ENCODE measurements around the gene CCL21.
"Not testable (repeated sequence)": the region's sequence is repeated elsewhere in the genome, so short reads cannot be mapped to it uniquely, and the experiment has no call there.

Gene CCL21, protein sequence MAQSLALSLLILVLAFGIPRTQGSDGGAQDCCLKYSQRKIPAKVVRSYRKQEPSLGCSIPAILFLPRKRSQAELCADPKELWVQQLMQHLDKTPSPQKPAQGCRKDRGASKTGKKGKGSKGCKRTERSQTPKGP

DNA sequence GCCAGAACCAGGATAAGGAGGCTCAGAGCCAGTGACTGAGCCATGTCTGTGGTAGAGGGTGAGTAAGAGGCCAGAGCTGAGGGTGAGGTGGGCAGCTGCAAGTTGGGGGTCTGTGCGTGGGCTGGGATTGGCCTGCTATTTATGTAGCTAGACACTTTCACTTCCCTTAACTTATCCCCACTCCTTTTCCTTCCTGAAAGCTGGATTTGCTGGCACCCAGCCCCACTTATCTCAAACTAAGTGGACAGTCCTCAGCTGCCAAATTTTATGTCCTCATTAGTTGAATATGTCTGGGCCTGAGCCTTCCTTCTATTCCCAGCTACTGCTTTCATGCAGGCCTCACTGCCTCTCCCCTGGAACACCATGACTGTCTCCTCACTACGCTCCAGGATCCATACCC lies at the start of gene CCL21:
TSS of gene CCL21 (minus strand) at position 114 of the 400 bp plus-strand sequence. CDS start at position 44, 70 bp downstream.
- Mint-ChIP-seq H3K27me3 (peaks cover 12% of the 10 kb centered on the region), H3K9me3 (peaks cover 2% of the 10 kb centered on the region), H3K27ac (no peak within 1 kb of the TSS), H3K36me3 (no peaks in the 10 kb centered on the region), H3K4me1 (no peaks in the 10 kb centered on the region), H3K4me3 (no peak within 1 kb of the TSS)
- no peak for DNase-seq (ENCODE audit: low spot score in 2 of 2)
- ATAC-seq (ENCODE audit: low read depth) = no peak

DNA sequence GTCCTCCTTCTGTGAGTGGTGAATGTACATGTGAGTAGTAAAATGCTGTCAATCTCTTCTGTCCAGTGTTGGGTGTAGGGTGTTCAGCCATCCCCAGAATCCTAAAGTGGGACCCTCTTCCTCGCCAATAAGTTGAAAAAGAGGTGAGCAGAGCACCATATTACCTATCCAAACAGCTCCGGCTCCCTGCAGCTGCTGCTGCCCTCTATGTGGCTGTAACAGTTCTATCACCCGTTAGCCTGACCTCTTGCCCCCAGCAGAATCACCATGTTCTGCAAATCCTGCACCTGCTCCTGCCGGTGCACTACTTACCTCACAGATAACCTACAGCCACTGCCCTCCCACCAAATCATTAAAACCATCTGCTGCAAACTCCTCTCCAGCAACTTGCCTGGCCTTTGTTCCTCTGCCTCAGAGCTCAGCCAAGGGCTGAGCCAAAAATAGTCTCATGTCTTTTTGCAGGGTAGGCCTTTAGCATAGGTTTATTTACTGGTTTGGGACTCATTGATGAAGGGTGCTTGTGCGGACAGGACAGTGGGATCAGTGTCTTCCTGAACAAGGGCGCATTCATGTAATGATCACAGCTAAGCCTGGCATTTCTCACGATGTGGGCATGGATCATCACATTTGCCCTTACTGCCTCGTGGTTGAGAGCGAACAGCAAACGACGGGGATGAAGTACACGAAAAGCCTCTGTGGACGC lies 49.6 kb upstream of the CCL21 start:
- H3K27ac Mint-ChIP-seq = no peak overlapping the region
- no peaks in the 10 kb centered on the region for H3K9me3 Mint-ChIP-seq
- no peaks in the 10 kb centered on the region for H3K4me1 Mint-ChIP-seq
- DNase-seq (ENCODE audit: low spot score in 2 of 2) (no peak), ATAC-seq (ENCODE audit: low read depth) (no peak)
- H3K36me3 Mint-ChIP-seq = no peaks in the 10 kb centered on the region
- H3K27me3 Mint-ChIP-seq = peaks cover 16% of the 10 kb centered on the region
- H3K4me3 Mint-ChIP-seq = no peak overlapping the region

DNA sequence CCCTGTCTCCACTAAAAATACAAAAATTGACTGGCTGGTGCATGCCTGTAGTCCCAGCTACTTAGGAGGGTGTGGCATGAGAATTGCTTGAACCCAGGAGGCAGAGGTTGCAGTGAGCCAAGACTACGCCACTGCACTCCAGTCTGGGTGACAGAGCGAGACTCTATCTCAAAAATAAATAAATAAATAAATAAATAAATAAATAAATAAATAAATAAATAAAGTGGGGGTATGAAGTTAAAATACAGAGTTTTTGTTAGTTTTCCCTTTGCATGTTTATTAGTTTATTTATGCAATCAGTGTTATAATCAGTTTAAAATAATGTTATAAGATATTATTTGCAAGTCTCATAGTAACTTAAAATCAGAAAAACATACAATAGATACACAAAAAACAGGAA lies 40.4 kb upstream of the CCL21 start:
- H3K27me3 Mint-ChIP-seq; H3K4me1 Mint-ChIP-seq; H3K4me3 Mint-ChIP-seq; H3K27ac Mint-ChIP-seq; H3K36me3 Mint-ChIP-seq; H3K9me3 Mint-ChIP-seq; ATAC-seq (ENCODE audit: low read depth); DNase-seq (ENCODE audit: low spot score in 2 of 2): not testable (repeated sequence)

DNA sequence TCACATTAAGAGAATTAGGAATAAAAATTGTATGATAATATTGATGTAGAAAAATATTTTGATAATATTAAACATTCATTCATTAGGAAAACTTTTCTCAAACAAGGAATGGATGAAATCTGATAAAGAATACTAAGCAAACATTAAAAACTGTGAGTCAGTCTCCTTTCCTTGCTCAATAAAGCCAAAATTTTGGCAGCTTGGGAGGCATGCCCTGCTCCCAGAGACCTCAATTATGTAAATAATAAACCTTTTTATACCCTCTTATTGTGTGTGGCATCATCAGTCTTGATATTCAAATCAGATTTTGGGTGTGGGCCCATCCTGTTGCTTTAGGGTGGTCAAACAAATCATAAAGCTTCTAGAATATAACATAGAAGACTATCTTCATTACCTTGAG lies 36.6 kb upstream of the CCL21 start:
- no peaks in the 10 kb centered on the region for H3K36me3 Mint-ChIP-seq
- peaks cover 5% of the 10 kb centered on the region for H3K9me3 Mint-ChIP-seq
- H3K4me3 Mint-ChIP-seq = no peak overlapping the region
- DNase-seq (ENCODE audit: low spot score in 2 of 2) (no peak), ATAC-seq (ENCODE audit: low read depth) (no peak)
- no peaks in the 10 kb centered on the region for H3K4me1 Mint-ChIP-seq
- H3K27me3 Mint-ChIP-seq = peaks cover 18% of the 10 kb centered on the region
- no peak overlapping the region for H3K27ac Mint-ChIP-seq

DNA sequence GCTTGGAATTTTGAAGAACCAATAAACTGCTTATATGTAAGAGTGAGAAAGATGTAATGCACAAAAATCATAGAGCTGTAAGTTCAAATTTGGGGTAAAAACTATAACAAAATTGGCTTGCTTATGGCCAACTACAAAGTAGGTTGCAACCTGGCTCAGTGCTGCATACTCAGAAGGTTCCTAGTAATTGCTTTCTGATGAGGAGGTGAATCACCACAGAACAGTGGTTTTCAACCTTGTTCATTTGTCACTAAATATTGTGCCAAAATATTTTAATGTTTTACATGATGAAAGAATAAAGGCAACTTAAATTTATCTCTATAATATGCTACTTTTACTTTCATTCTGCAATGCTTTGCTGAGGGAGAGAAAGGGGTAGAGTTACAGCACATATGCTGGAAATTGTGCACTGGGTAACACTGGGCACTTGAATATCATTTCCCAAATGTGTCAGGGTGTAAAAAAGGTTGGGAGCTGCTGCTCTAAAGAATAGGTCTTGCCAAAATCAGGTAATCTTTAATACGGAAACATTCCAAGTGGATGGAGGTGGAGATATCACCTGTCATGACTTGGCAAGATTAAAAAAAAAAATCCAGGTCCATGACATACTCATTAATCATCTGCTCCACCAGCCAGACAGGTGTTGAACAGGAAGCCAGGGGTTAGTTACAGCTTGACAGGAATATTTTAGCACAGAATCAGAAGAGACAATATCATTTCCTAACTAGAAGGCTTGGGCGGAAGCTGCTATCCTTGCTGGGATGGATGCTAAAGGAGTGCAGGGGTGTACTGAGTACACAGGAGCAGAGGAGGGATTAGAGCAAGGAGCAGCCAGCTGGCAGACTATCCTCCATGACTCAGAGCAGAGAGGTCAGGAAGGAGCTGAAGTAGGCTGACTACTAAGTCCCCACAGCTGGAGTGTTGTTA lies 34.6 kb upstream of the CCL21 start:
- Mint-ChIP-seq H3K27ac (no peak overlapping the region), H3K27me3 (peaks cover 19% of the 10 kb centered on the region), H3K4me1 (no peaks in the 10 kb centered on the region), H3K36me3 (no peaks in the 10 kb centered on the region), H3K4me3 (no peak overlapping the region), H3K9me3 (peaks cover 5% of the 10 kb centered on the region)
- DNase-seq (ENCODE audit: low spot score in 2 of 2) = no peak
- no peak for ATAC-seq (ENCODE audit: low read depth)

DNA sequence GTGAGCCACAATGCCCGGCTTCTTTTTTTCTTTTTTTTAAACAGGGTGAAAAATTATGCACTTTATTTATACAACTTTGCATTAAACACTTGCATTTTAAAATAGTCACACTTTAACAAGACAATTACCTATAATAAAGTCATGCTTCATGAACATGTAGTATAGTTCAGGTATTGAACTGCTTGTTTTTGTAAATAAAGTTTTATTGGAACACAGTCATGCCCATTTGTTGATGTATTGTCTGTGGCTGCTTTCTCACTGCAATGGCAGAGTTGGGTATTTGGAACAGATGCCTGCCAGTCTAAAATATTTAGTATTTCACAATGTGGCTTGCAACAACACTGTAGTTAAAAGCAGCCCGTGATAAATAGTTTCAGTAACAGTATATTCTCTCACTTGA lies 32.8 kb upstream of the CCL21 start:
- H3K4me3 Mint-ChIP-seq = no peak overlapping the region
- no peak overlapping the region for H3K27ac Mint-ChIP-seq
- no peaks in the 10 kb centered on the region for H3K36me3 Mint-ChIP-seq
- peaks cover 17% of the 10 kb centered on the region for H3K27me3 Mint-ChIP-seq
- peaks cover 3% of the 10 kb centered on the region for H3K9me3 Mint-ChIP-seq
- no peak for ATAC-seq (ENCODE audit: low read depth)
- DNase-seq (ENCODE audit: low spot score in 2 of 2) = no peak
- no peaks in the 10 kb centered on the region for H3K4me1 Mint-ChIP-seq

DNA sequence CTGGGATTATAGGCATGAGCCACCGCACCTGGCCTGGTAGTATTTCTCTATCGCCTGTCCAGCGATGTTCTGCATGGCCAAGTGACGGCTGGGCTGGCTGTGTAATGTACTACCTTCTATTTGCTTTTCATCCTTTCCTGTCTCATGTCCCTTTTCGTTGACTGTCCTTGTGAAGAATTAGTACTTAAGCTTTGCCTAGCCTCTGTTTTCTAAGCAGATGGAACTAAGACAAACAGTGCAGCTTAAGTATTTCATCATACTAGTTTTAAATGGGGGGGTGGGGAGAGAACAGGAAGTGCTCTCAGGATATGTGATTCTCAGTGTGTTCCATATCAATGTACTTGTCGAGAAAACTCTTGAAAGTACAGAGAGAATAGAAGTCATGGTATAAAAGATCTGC lies 31.7 kb upstream of the CCL21 start:
- DNase-seq (ENCODE audit: low spot score in 2 of 2) (no peak), ATAC-seq (ENCODE audit: low read depth) (no peak)
- H3K9me3 Mint-ChIP-seq = peaks cover 1% of the 10 kb centered on the region
- peaks cover 16% of the 10 kb centered on the region for H3K27me3 Mint-ChIP-seq
- no peaks in the 10 kb centered on the region for H3K4me1 Mint-ChIP-seq
- no peak overlapping the region for H3K4me3 Mint-ChIP-seq
- no peaks in the 10 kb centered on the region for H3K36me3 Mint-ChIP-seq
- H3K27ac Mint-ChIP-seq = no peak overlapping the region

DNA sequence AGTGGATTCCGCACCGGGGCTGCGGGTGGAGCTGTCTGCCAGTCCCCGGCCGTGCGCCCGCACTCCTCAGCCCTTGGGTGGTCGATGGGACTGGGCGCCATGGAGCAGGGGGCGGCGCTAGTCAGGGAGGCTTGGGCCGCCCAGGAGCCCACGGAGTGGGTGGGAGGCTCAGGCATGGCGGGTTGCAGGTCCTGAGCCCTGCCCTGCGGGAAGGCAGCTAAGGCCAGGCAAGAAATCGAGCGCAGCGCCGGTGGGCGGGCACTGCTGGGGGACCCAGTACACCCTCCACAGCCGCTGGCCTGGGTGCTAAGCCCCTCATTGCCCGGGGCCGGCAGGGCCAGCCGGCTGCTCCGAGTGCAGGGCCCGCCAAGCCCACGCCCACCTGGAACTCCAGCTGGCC lies 30.2 kb upstream of the CCL21 start:
- not testable (repeated sequence) for H3K9me3 Mint-ChIP-seq; H3K4me1 Mint-ChIP-seq; H3K36me3 Mint-ChIP-seq; H3K4me3 Mint-ChIP-seq; DNase-seq (ENCODE audit: low spot score in 2 of 2); ATAC-seq (ENCODE audit: low read depth); H3K27ac Mint-ChIP-seq
- peaks cover 18% of the 10 kb centered on the region for H3K27me3 Mint-ChIP-seq

DNA sequence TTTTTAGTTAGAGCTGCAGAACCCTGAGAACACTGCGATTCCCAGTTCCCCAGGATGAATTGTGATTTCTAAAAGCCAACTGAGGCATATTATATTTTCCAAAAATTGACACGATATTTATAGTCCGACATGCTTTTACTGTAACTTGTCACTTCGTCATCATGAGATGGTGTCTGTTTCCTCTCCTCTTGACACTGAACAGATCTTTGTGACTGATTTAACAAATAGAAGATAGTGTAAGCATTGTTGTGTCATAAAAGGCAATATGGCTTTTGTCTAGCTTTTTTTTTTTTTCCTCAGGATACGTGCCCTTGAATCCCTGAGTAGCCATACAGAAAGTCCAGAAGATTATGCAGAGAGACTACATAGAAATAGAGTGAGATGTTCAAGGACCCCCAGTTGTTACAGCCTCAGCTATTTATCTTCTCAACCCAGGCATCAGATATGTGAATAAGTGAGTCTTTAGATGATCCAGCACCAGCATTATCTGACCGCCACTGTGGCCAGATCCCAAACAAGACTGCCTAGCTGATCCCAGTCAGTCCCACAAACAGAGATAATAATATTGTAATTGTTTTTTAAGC lies 27.8 kb upstream of the CCL21 start:
- ATAC-seq (ENCODE audit: low read depth) = no peak
- no peak overlapping the region for H3K4me3 Mint-ChIP-seq
- peaks cover 12% of the 10 kb centered on the region for H3K27me3 Mint-ChIP-seq

DNA sequence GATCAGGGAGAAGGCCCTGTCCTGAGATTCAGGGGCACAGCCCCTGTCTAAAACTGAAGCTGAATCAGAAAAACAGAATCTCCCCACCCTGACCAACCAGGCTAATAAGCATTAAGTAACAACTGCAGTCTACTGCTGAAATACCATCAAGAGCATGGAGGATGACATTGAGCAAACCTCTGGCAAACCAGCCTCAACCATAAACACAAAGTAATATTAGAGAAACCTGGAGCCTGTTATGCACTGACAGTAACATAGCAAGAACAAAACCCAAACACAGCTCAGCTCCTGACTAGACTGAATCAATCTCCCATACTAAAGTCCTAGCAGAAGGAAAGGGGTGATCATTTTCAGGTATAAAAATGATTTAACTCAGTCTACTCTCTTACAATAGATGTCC lies 24.8 kb upstream of the CCL21 start:
- no peak overlapping the region for H3K4me3 Mint-ChIP-seq
- H3K27ac Mint-ChIP-seq = no peak overlapping the region
- H3K36me3 Mint-ChIP-seq = no peaks in the 10 kb centered on the region
- peaks cover 7% of the 10 kb centered on the region for H3K27me3 Mint-ChIP-seq
- DNase-seq (ENCODE audit: low spot score in 2 of 2) = no peak
- no peak for ATAC-seq (ENCODE audit: low read depth)
- H3K9me3 Mint-ChIP-seq = no peaks in the 10 kb centered on the region
- H3K4me1 Mint-ChIP-seq = no peaks in the 10 kb centered on the region

More for the DNA sequence above, 27.8 kb upstream of the CCL21 start:
- Mint-ChIP-seq H3K4me1 (no peaks in the 10 kb centered on the region), H3K27ac (no peak overlapping the region), H3K36me3 (no peaks in the 10 kb centered on the region), H3K9me3 (peaks cover 1% of the 10 kb centered on the region)
- no peak for DNase-seq (ENCODE audit: low spot score in 2 of 2)

DNA sequence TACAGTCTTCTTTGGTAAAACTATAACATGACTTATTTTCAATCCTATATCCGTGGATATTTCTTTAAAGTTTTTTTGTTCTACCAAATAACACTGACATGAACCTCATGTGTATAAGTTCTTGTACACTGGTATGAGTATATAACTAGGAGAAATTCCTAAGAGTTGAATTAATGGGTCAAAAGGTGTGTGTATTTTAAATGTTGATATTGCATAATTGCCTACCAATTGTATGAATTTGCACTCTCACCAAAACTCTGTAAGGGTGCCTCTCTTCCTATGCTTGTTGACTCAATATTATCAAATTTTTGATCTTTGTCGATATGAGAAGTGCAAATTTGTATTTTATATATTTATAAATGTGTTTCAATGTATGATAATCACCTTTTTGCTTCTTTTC lies 22.9 kb upstream of the CCL21 start:
- Mint-ChIP-seq H3K36me3 (no peaks in the 10 kb centered on the region), H3K4me1 (no peaks in the 10 kb centered on the region), H3K27me3 (peaks cover 4% of the 10 kb centered on the region), H3K4me3 (no peak overlapping the region), H3K9me3 (no peaks in the 10 kb centered on the region), H3K27ac (no peak overlapping the region)
- ATAC-seq (ENCODE audit: low read depth) (no peak), DNase-seq (ENCODE audit: low spot score in 2 of 2) (no peak)

DNA sequence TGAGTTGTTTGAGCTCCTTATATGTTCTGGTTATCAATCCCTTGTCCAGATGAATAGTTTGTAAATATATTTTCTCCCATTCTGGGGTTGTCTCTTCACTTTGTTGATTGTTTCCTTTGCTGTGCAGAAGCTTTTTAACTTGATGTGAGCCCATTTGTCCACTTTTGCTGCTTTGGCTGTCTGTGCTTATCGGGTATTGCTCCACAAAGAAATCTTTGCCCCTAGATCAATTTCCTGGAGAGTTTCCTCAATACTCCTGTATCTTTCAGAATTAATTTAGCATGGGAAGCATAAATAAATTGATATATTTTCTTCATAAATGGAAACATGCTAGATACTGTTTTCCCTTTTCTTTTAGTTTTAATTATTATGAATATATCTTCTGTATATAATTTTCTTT lies 22.5 kb upstream of the CCL21 start:
- H3K9me3 Mint-ChIP-seq = no peaks in the 10 kb centered on the region
- DNase-seq (ENCODE audit: low spot score in 2 of 2) = no peak
- H3K27ac Mint-ChIP-seq = no peak overlapping the region
- H3K27me3 Mint-ChIP-seq = peaks cover 4% of the 10 kb centered on the region
- ATAC-seq (ENCODE audit: low read depth) = no peak
- H3K4me3 Mint-ChIP-seq = no peak overlapping the region
- H3K4me1 Mint-ChIP-seq = no peaks in the 10 kb centered on the region
- H3K36me3 Mint-ChIP-seq = no peaks in the 10 kb centered on the region

DNA sequence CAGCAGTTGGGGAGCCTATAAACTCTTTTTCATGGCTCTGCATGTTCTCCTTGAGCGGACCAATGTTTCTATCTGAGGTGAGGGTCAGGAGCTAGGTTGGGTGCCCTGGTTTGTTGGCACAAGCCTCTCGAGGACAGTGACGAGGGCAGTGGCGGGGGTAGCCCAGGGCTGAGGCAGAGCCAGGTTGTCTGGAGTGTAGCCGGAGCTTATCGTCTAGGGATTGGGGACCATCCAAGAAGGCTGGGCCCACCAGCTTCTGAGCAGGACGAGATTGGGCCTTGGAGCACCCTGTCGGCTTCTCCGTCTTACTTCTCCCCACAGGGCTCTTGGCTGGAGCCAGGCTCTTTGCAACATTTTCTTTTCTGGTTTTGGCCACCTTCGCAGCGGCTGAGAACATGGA lies 13.2 kb upstream of the CCL21 start:
- Mint-ChIP-seq H3K9me3 (no peaks in the 10 kb centered on the region), H3K4me1 (no peaks in the 10 kb centered on the region), H3K4me3 (no peak overlapping the region), H3K36me3 (no peaks in the 10 kb centered on the region), H3K27ac (no peak overlapping the region), H3K27me3 (peaks cover 11% of the 10 kb centered on the region)
- no peak for DNase-seq (ENCODE audit: low spot score in 2 of 2)
- ATAC-seq (ENCODE audit: low read depth) = no peak

DNA sequence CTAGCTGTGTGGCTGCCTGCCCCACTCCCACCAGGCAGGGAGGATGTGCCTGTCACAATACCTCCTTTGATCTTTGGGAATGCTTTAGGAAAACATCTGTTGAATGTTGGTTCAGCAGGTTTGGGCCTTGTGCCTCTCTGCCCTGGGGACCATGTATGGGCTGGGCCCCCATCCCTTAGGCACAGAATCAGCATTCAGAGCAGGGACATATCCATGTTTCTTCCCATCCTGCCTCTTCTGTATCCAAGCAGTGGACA lies 9.8 kb upstream of the CCL21 start:
- not testable (repeated sequence) for H3K4me1 Mint-ChIP-seq; H3K27ac Mint-ChIP-seq; DNase-seq (ENCODE audit: low spot score in 2 of 2); H3K4me3 Mint-ChIP-seq; ATAC-seq (ENCODE audit: low read depth); H3K36me3 Mint-ChIP-seq; H3K9me3 Mint-ChIP-seq
- H3K27me3 Mint-ChIP-seq = peaks cover 21% of the 10 kb centered on the region
